MV-4-11 (cell line): Measurements from ENCODE around the gene TSHZ2.

Source experiments
- DNase-seq: peaks from one replicate; lab custom pipeline; 2025; lab: John Stamatoyannopoulos, UW

Gene TSHZ2

DNA sequence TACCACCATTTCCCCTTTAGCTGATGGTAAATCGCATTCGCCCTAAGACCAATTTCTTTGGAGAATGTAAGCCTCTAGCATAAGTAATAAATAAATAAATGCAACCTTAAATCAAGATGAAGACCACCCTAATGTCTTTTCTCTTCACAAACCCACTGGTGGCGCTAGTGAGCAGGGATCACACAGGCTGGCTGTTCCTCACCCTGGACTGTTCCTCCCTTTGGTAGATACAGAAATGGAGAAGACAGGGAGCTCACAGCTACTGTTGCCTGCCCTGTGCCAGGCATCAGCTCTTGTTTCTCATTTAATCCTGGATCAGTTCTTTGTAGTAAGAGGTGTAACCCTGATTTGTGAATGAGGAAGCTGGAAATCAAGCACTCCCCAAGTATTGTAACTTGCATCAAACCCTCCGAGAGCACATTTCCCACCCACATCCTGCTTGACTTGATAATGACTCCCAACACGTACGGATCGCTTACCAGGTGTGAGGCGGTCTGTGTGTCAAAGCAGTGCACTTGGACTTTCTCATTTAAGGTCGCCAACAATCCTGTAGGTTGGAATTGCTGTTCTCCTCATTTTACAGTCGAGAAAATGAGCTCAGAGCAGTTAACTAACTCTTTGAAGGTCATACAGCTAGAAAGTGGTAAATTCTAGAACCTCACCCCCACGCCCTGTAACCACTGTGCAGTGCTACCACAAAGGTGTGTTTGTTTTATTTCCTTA lies 236.1 kb downstream of the TSHZ2 start:
- DNase-seq = no peak

DNA sequence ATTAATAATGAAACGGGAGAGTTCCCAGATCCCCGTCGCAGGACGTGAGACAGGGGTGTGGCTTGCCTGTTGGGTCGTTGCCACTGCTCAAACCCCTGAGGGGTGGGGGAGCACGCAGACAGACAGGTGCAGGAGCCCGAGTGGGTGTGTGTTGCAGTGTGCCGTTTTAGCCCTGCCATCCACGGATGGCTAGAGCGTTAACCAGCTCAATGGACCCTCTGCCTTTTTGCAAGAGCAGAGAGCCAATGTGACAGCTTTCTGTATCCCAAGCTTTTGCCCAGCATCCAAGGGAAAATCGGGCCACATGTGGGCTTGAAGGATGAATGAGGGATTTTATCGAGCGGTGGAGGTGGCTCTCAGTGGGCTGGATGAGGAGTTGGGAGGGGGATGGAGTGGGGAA lies 237.9 kb downstream of the TSHZ2 start:
- DNase-seq = no peak

DNA sequence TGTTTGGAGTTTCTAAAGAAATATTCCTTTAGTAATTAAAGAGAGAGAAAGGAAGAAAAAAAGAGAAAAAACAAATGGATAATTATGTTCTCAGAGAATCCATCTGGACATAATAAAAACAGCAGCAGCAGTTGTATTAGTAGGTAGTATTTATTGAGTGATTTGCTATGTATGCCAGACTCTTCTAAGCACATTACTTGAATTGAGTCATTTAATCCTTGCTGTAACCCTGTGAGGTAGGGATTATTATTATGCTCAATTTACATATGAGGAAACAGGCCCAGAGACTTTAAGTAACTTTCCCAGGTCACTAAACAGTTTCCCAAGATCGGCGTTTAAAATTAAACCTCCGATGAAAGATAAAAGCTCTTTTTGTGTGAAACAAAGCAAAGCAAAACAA lies 238.8 kb downstream of the TSHZ2 start:
- DNase-seq = no peak

DNA sequence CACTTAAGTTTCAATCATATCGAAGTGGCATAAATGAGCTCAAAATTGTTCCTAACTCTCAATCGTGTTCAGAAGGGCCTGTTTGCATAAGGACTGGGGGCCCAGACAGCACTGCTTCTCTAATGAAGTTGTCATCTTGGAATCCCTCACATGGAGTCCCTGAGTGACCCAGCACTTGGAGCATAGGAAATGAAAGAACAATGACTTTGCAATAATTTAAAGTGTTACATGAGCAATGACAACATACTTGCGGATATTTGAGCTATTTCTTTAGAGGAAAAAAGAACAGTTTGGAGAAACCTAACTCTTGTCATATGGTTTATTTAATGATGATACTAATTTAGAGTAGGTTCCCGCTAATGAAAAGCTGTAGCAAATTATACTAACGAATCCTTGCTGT lies 239.9 kb downstream of the TSHZ2 start:
- no peak for DNase-seq

DNA sequence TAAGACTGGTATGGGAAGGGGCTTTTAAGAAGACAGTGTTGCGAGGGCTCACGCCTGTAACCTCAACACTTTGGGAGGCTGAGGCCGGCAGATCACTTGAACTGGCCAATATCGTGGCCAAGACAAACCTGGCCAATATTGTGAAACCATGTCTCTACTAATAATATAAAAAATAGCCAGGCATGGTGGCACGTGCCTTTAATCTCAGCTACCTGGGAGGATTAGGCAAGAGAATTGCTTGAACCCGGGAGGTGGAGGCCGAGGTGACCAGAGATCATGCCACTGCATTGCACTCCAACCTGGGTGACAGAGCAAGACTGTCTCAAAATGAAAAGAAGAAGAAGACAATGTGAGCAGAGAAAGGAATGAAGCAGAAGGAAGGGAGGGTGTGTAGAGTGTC lies 242.2 kb downstream of the TSHZ2 start:
- no peak for DNase-seq

DNA sequence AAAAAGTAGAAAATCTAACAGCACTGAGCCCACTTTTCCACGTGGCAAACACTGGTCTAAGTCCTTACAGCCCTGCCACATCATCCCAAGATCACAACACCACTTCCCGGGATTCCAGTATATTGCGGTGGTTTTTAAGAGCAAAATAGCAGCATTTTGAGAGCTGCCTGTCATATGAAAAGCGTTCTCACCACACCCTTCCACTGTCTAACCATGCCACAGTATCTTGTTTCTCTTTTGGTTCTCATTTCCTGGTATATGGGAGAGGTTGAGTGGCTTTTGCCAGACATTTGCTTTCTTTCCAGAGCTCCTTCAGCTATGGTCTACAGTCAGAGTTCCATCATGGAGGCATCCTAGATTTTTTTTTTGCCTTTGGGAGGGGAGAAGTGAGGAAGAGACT lies 243.0 kb downstream of the TSHZ2 start:
- DNase-seq = no peak

DNA sequence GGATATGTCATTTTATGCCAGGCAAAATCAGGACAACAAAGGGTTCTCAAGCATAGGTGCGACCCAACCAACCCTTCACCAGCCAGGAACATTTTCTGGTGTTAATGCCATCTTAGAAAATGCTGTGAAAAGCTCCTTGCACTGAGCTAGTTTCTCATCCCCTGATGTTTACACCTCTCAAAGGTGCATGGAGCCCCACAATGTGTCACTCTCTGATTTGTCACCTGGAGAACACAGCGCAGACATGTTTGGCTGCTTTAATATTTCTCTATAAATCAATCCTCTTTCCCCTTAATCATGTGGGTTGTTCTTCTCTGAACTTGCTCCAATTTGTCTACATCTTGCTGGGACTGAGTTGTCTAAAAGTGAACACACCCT lies 244.3 kb downstream of the TSHZ2 start:
- no peak for DNase-seq

DNA sequence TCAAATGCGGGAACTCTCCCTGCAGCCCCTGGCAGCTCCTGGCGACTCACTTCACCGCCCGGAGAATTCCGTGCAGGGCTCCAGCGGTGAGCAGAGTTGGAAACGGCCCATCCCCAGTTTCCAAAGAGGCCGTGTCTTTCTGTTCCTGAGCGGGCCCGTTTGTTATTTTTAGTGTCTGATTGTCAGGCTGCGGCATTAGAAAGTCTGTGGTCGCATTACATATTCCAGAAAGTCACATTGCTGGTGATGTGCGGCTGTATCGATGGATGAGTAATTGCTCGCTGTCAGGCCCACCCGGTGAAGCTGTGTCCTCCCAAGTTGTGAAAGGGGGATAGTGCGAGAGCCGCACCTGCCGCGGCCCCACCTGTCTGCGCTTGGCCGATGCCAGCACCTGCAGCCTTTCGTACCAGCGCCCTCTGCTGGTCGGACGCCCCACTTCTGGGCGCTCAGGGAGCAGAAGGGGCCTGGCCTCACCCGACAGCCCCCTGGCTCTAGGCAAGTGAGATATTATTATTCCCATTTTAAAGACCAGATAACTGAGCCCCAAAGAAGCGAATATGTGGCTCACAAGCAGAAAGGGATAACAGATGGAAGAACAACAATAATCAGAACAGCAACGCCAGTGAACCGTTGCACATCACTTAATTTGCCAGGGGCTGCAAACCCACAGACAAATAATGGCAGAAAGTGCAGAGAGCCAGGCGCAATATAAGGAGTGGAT lies 244.9 kb downstream of the TSHZ2 start:
- no peak for DNase-seq

DNA sequence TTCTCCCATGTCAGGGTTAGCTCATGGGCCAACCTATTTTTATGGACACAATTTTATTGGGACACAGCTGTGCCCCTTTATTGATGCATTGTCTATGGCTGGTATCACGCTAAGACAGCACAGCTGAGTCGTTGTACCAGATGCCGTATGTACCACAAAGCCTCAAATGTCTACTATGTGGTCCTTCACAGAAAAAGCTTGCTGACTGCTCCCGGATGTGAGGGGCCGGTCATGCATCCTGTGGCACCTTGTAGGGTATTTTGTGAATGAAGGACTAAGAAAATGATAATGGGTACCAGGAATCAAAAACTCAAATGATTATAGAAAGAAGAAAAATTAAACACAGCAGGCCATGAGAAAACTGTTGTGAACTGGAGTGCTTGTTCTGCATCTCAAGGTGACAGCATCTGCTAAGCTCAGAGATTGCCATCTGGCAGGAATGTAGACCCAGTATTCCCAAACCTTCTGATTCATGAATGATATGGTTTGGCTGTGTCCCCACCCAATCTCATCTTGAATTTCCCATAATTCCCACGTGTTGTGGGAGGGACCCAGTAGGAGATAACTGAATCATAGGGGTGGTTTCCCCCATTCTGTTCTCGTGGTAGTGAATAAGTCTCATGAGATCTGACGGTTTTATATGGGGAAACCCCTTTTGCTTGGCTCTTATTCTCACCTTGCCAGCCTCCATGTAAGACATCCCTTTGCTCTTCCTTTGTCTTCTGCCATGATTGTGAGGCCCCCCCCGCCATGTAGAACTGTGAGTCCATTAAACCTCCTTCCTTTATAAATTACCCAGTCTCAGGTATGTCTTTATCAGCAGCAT lies 248.5 kb downstream of the TSHZ2 start:
- DNase-seq = no peak

DNA sequence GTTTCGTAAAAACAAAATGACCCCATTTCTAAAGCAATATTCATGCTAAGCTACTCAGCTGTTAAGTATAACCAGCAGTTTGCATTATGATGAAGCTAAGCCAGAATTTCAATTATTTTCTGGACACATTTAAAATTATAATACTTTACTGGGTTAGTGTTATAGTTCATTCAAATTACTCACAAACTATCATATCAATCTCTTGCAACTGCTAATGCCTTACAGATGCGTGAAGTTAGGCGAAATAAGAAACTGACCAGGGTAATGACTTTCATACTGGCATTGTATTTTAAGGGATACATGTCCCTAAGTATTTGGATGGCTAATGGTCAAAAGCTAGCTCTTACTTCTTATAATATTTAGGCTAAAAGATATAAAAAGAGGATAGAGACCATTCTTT lies 249.6 kb downstream of the TSHZ2 start:
- no peak for DNase-seq

DNA sequence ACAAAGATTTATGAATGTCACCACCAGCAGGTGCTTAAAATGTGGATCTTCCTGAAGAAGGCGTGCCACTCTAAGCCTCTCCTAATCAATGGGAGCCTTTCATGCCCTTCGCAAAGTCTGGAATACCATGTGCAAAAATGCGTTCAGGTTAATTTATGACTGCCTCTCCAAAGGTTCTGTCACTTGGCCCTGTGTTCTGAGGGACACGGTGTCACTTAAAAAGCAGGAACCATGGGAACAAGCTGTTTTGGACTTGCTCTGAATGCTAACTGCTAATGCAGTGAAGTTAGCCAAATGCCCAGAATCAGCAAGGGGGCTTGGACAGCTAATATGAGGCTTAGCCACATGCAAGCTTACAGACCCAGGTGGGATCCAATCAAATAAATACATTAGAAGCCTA lies 250.3 kb downstream of the TSHZ2 start:
- DNase-seq = no peak

DNA sequence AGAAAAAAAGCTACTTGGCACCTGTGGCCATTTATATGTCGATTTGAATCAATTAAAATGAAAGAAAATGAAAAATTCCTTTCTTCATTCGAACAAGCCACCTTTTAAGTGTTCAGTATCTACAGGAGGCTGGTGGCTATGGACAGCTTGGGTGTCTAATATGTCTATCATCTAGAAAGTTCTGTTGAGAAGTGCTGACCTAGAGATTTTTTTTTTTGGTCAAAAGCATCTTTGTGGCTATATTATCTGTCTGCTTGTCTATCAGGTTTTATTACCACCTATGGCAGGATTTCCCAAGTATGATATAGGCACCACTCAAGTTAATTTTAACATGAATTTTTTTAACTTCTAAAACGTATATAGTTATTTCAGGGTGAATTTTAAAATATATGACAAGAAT lies 250.8 kb downstream of the TSHZ2 start:
- no peak for DNase-seq

DNA sequence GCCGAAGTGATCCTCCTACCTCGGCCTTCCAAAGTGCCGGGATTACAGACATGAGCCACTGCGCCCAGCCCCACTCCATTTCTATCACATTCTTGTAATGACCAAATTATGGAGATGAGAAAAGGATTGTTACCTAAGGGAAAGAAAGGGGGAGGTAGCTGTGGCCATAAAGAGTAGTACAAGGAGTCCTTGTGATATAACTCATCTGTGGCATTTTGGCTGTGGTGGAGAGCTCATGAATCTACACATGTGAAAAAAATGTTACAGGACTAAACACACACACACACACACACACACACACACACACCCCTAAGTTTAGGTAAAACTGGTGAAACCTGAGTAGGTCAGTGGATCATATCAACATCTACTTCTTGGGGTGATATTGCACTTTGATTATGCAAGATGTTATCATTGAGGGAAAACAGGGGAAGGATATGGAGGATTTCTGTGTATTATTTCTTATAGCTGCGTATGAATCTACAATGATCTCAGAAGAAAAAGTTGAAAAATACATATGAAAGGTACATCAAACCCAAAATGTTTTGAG lies 251.5 kb downstream of the TSHZ2 start:
- no peak for DNase-seq

DNA sequence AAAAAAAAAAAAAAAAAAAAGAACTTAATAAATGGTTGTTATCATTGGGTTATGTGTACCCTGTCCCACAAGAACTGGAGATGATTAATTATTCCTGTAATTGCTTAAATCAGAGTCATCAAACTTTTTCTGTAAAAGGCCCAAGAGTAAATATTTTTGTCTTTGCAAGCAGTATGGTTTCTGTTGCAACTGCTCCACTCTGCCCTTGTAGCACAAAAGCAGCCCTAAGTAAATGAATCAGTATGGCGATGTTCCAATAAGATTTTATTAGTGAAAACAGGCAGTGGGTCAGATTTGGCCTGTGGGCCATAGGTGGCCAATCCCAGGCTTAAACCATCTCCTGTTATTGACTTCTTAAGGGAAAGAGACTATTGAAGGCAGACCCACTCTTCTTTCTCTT lies 252.7 kb downstream of the TSHZ2 start:
- DNase-seq = no peak

DNA sequence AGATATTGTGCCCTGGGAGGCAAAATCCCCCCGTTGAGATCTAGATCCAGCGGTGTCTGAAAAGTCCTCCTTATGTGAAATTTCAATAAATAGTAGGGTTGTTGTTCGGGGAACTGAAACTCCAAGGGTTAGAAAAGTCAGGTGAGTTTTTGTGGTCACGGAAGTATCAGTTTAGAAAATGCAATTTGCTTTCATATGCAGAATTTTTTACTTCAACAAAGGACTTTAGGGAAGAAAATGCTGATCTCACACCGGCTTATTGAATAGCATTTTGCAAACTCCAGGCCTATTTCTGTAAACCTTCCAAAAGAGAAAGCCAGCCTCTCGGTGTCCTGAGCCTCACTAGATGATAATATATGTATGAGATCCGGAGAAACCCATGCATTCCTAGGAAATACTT lies 254.7 kb downstream of the TSHZ2 start:
- peak; percentile 5 for DNase-seq

DNA sequence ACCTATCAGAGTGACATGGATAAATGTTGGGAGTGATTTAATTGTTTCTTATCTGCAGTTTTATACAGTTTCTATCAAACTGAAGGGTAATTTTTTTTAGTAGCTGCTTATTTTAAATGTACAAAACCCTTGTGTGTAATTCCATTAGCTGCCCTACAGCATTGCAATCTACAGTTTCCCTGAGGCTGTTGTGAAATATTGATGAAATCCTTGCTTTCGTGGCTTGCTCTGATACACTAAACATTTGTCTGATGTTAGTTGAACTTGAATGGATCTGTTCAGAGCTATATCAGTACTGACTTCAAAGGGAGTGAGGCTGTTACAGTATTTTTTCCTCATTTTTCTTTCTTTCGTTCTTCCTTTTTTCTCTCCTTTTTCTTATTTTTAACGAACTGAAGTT lies 255.4 kb downstream of the TSHZ2 start:
- DNase-seq = peak; percentile 55

DNA sequence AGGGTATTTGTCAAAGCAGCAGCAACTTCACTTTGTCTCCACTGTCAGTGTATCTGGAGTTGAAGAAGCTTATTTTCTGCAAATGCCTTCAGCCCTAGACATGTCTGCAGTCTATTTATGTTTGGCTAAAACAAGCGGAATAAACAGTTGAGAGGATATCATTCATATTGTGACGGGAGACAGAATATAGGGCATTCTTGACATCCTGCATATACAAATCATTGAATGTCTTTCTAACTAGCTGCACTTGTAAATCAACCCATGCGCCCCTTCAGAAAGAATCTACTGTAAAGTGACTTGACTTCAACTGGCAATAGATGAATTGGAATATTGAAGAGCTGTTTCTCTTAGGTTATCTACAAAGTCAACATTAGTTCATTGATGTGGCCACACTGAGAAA lies 258.9 kb downstream of the TSHZ2 start:
- DNase-seq = no peak

DNA sequence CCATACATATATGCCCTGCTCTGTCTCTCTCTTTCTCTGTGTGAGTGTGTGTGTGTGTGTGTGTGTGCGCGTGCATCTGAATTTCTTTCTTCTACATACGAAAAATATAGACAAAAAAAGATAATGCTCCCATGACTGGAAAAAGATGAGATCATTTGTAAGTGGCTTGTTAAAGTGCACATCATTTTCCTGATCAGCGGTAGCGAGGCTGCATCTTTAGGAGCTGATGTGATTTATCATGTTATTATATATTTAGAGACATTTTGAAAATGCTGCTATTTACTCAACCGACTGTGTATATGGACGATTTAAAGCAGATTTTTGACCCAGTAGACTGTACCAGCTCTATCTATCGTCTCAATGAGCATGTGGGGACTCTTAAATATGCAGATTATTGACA lies 265.3 kb downstream of the TSHZ2 start:
- DNase-seq = no peak

DNA sequence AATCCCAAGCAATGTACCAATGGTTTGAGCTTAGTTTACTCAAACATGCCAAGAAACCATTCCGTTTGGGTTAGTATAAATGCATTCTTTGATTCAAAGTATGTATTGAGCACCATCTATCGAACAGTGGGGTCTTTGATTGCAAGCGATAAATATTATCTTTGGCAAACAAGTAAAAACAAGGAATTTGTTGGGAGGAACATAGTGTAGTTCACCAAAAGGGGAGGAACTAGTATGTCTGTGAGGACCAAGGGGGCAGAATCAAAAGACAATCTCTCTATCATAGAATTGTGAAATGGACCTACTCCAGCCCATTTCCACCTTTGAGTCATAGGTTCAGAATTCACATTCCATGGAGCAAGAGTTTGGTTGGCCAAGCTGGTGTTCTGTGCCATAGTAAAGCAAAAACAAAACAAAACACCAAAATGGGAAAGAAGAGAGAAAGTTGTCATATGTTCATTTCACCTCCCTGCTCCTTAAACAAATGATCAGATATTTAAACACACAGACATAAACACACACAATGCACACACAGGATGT lies 266.0 kb downstream of the TSHZ2 start:
- DNase-seq = no peak

DNA sequence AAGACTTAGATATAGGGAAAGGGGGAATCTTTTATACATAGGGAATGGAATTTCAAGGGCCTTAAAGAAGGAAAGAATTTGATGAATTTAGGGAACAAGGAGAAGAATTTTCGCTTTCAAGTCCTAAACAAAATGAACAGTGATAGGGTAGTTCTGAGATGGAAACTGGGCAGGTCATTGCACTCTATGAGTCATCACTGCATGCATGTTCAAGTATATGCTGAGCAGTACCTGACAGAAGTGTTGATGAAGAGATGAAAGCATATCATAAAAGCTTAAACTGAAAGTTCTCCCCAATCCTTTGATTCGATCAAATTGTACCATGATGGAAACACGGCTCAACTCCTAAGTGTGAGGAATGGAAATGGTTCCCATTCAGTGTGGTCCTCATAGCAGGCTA lies 271.0 kb downstream of the TSHZ2 start:
- no peak for DNase-seq

DNA sequence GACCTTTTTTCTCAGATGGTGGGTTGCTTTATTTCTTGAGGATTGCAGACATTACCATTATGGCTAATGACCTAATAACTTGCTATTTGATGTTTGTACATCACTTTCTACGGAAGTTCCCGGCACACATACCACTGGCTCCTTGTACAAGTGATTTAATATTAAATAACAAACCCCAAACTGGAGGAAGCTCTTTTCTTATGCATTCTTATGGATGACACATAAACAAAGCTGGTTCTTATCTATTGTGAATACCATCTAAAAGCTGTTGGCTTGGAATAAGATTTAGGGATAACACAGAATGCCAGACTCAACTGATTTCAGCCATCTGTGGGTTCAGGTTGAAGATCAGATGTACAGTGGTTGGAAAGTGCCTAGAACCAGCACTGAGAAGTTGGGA lies 272.6 kb downstream of the TSHZ2 start:
- DNase-seq = no peak

DNA sequence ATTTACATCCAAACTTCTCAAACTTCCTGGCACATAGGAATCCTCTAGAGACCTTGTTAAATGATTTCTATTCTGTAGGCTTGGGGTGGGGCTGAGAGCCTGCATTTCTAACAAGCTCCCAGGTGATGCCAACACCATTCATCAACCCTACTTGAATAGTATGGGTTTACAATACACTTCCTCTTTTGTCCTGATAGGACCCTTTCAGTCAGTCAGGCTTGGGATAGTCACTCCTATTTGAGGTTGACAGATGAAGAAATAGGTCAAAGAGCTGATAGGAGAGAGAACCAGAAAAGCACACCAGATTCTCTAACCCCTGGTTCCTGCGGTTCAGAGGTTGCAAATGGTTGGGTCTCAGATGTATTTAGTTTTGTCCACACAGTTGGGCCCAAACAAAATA lies 273.4 kb downstream of the TSHZ2 start:
- peak; percentile 26 for DNase-seq
